IPS-18c (cell line): ENCODE results near the gene HPSE2.

Experiments
- H3K4me3 ChIP-seq: 2 replicates; pipeline ENCODE4 v1.7.0; 2013; ENCODE audit warnings: low read depth, mild to moderate bottlenecking, low read length, moderate library complexity; ENCODE audit not compliant: insufficient read depth
- H3K9me3 ChIP-seq: one replicate; pipeline ENCODE4 v1.6.1; 2013; ENCODE audit warnings: mild to moderate bottlenecking, low read length, moderate library complexity; ENCODE audit not compliant: control insufficient read depth, insufficient read depth

HPSE2 gene

GRCh38 chr10:98833542-98833941 lies 402.1 kb downstream of the HPSE2 start:
- H3K9me3 ChIP-seq, result no peaks in the 10 kb centered on the region

GRCh38 chr10:98832738-98833137 lies 402.9 kb downstream of the HPSE2 start:
- Histone ChIP-seq H3K4me3 (no peak overlapping the region), H3K9me3 (no peaks in the 10 kb centered on the region)

More at GRCh38 chr10:98833542-98833941, 402.1 kb downstream of the HPSE2 start:
- no peak overlapping the region for H3K4me3 ChIP-seq

- no peak overlapping the region for H3K4me3 ChIP-seq
- no peaks in the 10 kb centered on the region for H3K9me3 ChIP-seq
Observed at GRCh38 chr10:98832196-98832595, 403.5 kb downstream of the HPSE2 start.

- H3K4me3 ChIP-seq, result no peak overlapping the region
- no peaks in the 10 kb centered on the region for H3K9me3 ChIP-seq
Observed at GRCh38 chr10:98831391-98831790, 404.3 kb downstream of the HPSE2 start.

- Histone ChIP-seq H3K4me3 (no peak overlapping the region), H3K9me3 (no peaks in the 10 kb centered on the region)
Observed at GRCh38 chr10:98825741-98826140, 409.9 kb downstream of the HPSE2 start.

- Histone ChIP-seq H3K4me3 (no peak overlapping the region), H3K9me3 (no peaks in the 10 kb centered on the region)
Observed at GRCh38 chr10:98817396-98817795, 418.3 kb downstream of the HPSE2 start.

GRCh38 chr10:98815039-98815885 lies 420.4 kb downstream of the HPSE2 start:
- Histone ChIP-seq H3K4me3 (no peak overlapping the region), H3K9me3 (no peaks in the 10 kb centered on the region)

- no peaks in the 10 kb centered on the region for H3K9me3 ChIP-seq
- no peak overlapping the region for H3K4me3 ChIP-seq
Observed at GRCh38 chr10:98814470-98814869, 421.2 kb downstream of the HPSE2 start.

- Histone ChIP-seq H3K9me3 (no peaks in the 10 kb centered on the region), H3K4me3 (no peak overlapping the region)
Observed at GRCh38 chr10:98808282-98808892, 427.3 kb downstream of the HPSE2 start.

GRCh38 chr10:98800263-98800662 lies 435.4 kb downstream of the HPSE2 start:
- Histone ChIP-seq H3K4me3 (no peak overlapping the region), H3K9me3 (no peaks in the 10 kb centered on the region)

- Histone ChIP-seq H3K4me3 (no peak overlapping the region), H3K9me3 (no peaks in the 10 kb centered on the region)
Observed at GRCh38 chr10:98795467-98795866, 440.2 kb downstream of the HPSE2 start.

GRCh38 chr10:98790817-98791216 lies 444.8 kb downstream of the HPSE2 start:
- Histone ChIP-seq H3K4me3 (no peak overlapping the region), H3K9me3 (no peaks in the 10 kb centered on the region)

- Histone ChIP-seq H3K9me3 (no peaks in the 10 kb centered on the region), H3K4me3 (no peak overlapping the region)
Observed at GRCh38 chr10:98778277-98778759, 457.3 kb downstream of the HPSE2 start.

GRCh38 chr10:98758463-98758862 lies 477.2 kb downstream of the HPSE2 start:
- Histone ChIP-seq H3K9me3 (no peaks in the 10 kb centered on the region), H3K4me3 (no peak overlapping the region)

- Histone ChIP-seq H3K4me3 (no peak overlapping the region), H3K9me3 (no peaks in the 10 kb centered on the region)
Observed at GRCh38 chr10:98748298-98748697, 487.4 kb downstream of the HPSE2 start.

- Histone ChIP-seq H3K4me3 (no peak overlapping the region), H3K9me3 (no peaks in the 10 kb centered on the region)
Observed at GRCh38 chr10:98745645-98746044, 490.0 kb downstream of the HPSE2 start.

GRCh38 chr10:98720551-98720950 lies 515.1 kb downstream of the HPSE2 start:
- H3K9me3 ChIP-seq, result no peaks in the 10 kb centered on the region
- no peak overlapping the region for H3K4me3 ChIP-seq

- Histone ChIP-seq H3K9me3 (no peaks in the 10 kb centered on the region), H3K4me3 (no peak overlapping the region)
Observed at GRCh38 chr10:98713586-98713985, 522.1 kb downstream of the HPSE2 start.
